ENCODE measurements around the gene RABGAP1L. TPM values are rescaled to one million over a fixed set of nuclear protein-coding genes. Genes with fewer than 3 reads are reported as not detected.

Gene RABGAP1L
- total RNA-seq, 1 experiment from 2014 or later, result 29.3 TPM

GRCh38 chr1:174984952-174985351 is 825.6 kb downstream of the RABGAP1L start:
- H3K4me1 ChIP-seq (ENCODE audit: control insufficient read depth in 1 of 2, insufficient read depth in 2 of 2, low read length in 2 of 2), result no peaks in the 10 kb centered on the region
- no peak for TF ChIP-seq CBX3 (IDR thresholded peaks at IDR 0.05; ENCODE audit: low read depth)
- no peak for TF ChIP-seq SP1 (IDR thresholded peaks at IDR 0.05; ENCODE audit: low read depth)
- TF ChIP-seq ZNF274 (IDR thresholded peaks at IDR 0.05; ENCODE audit: low read depth, low read length), result no peak
- no peak for TF ChIP-seq ATF3 (IDR thresholded peaks at IDR 0.05)
- TF ChIP-seq EZH2phosphoT487 (IDR thresholded peaks at IDR 0.05; ENCODE audit: borderline replicate concordance), result no peak
- TF ChIP-seq ZBTB33 (IDR thresholded peaks at IDR 0.05; ENCODE audit: extremely low read depth, insufficient replicate concordance, low read length), result no peak
- TF ChIP-seq FOSL1 (IDR thresholded peaks at IDR 0.05; ENCODE audit: low read depth), result no peak
- no peak for TF ChIP-seq CEBPB (IDR thresholded peaks at IDR 0.05; ENCODE audit: low read depth)
- TF ChIP-seq POLR2A (IDR thresholded peaks at IDR 0.05; ENCODE audit: borderline replicate concordance, extremely low read depth, insufficient read depth, insufficient read length), result no peak
- no peak for TF ChIP-seq CTCF (IDR thresholded peaks at IDR 0.05 in 2 of 3, conservative IDR thresholded peaks at IDR 0.05 in 1 of 3; ENCODE audit: borderline replicate concordance in 1 of 3, insufficient read depth in 1 of 3, low read depth in 2 of 3, low read length in 2 of 3)
- TF ChIP-seq POLR2AphosphoS5 (IDR thresholded peaks at IDR 0.05; ENCODE audit: low read depth, low read length), result no peak
- TF ChIP-seq ZFX (IDR thresholded peaks at IDR 0.05), result no peak
- TF ChIP-seq SIN3A (IDR thresholded peaks at IDR 0.05; ENCODE audit: low read depth), result no peak
- TF ChIP-seq EZH2 (IDR thresholded peaks at IDR 0.05), result no peak
- no peak for TF ChIP-seq RAD21 (IDR thresholded peaks at IDR 0.05; ENCODE audit: low read depth)
- no peak for TF ChIP-seq YY1 (IDR thresholded peaks at IDR 0.05; ENCODE audit: extremely low read depth, insufficient replicate concordance, low read depth, low read length)
- no peak for DNase-seq (ENCODE audit: low read depth, low spot score)
- ATAC-seq, result no peak
- H3K27ac ChIP-seq (ENCODE audit: low read depth, low read length), result no peak overlapping the region
- H3K36me3 ChIP-seq (ENCODE audit: control insufficient read depth in 1 of 2, insufficient read depth in 2 of 2, low read length in 2 of 2), result no peaks in the 10 kb centered on the region
- BruUV-seq (replicated peaks), result no TSS peak
- POLR2A ChIA-PET, result interaction anchor here (2.4 kb wide), 1 partner anchor 14 kb away, joined by 8 read pairs; no protein-coding TSS in a partner anchor
- H3K27me3 ChIP-seq (ENCODE audit: insufficient read depth, low read length), result no peaks in the 10 kb centered on the region
- H3K79me2 ChIP-seq (ENCODE audit: insufficient read depth, low read length), result no peaks in the 10 kb centered on the region
- intact Hi-C loops (cut with micrococcal nuclease), result no loop called here
- H3K4me2 ChIP-seq (ENCODE audit: low read length), result no peak overlapping the region
- no peak overlapping the region for H2AFZ ChIP-seq (ENCODE audit: low read depth, low read length, poor library complexity, severe bottlenecking)
- peaks cover 0 to 5% of the 10 kb centered on the region in 2 experiments; a peak in 1 of 4 replicates for H3K9me3 ChIP-seq (ENCODE audit: control insufficient read depth in 1 of 2, insufficient read depth in 1 of 2, low read depth in 1 of 2, low read length in 2 of 2)
- H4K20me1 ChIP-seq (ENCODE audit: insufficient read depth), result no peaks in the 10 kb centered on the region
- no peak overlapping the region for H3K4me3 ChIP-seq (replicated peaks in 1 of 2; ENCODE audit: low read depth in 1 of 2, low read length in 2 of 2)
- H3K9ac ChIP-seq (ENCODE audit: low read length), result no peak overlapping the region
- H3K9me2 ChIP-seq (ENCODE audit: insufficient read depth), result no peaks in the 10 kb centered on the region
- CTCF ChIA-PET, result interaction anchor here (1.3 kb wide), 1 partner anchor 14 kb away, joined by 4 read pairs; the partner anchor contains the start of gene CACYBP
- RAD21 ChIA-PET (ENCODE audit: low non-redundant PET in 1 of 2, low total read pairs in 2 of 2, uncharacterized antibody in 2 of 2, unreplicated experiment in 2 of 2), result no interaction called here

Data from HCT116 (cell line).